HL-60 (cell line): ENCODE measurements around the gene CKS2.

Experiments used
- GABPA ChIP-seq: IDR thresholded peaks from 2 replicates; pipeline ENCODE4 v1.6.1; 2012; ENCODE audit warnings: low read depth
- POLR2AphosphoS5 ChIP-seq: IDR thresholded peaks from 2 replicates; pipeline ENCODE4 v1.6.1; 2012; ENCODE audit warnings: low read depth
- TF ChIP-seq, protein P1 (sequence below): IDR thresholded peaks from one replicate; pipeline ENCODE4 v1.5.1; 2011; ENCODE audit warnings: low read length, control low read depth, inconsistent platforms; ENCODE audit not compliant: insufficient read depth
- TF ChIP-seq, protein P2 (sequence below): IDR thresholded peaks from 2 replicates; pipeline ENCODE4 v1.6.1; 2012; ENCODE audit warnings: low read depth; ENCODE audit not compliant: insufficient replicate concordance

DNA sequence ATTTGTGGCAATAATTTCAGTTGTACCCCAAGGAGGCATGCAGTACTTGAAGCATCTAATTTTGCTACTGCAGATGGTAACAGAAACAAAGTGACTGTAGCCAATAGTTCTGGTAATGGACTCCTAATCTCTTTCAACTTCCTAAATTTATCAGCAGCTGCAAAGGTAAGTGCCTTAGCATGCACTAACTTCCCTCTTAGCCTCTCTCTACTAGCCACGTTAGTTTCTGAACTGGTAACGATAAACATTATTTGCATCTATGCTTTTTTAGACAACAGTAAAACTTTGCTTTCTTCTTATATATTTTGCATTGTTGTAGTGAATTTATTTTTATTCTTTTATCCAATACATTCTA, 6.2 kb upstream of the CKS2 start:
- TF ChIP-seq POLR2AphosphoS5 (no peak; the same call in 1 of the 2 replicates), GABPA (no peak)
- TF ChIP-seq, protein P1, sequence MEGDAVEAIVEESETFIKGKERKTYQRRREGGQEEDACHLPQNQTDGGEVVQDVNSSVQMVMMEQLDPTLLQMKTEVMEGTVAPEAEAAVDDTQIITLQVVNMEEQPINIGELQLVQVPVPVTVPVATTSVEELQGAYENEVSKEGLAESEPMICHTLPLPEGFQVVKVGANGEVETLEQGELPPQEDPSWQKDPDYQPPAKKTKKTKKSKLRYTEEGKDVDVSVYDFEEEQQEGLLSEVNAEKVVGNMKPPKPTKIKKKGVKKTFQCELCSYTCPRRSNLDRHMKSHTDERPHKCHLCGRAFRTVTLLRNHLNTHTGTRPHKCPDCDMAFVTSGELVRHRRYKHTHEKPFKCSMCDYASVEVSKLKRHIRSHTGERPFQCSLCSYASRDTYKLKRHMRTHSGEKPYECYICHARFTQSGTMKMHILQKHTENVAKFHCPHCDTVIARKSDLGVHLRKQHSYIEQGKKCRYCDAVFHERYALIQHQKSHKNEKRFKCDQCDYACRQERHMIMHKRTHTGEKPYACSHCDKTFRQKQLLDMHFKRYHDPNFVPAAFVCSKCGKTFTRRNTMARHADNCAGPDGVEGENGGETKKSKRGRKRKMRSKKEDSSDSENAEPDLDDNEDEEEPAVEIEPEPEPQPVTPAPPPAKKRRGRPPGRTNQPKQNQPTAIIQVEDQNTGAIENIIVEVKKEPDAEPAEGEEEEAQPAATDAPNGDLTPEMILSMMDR: no peak
- TF ChIP-seq, protein P2, sequence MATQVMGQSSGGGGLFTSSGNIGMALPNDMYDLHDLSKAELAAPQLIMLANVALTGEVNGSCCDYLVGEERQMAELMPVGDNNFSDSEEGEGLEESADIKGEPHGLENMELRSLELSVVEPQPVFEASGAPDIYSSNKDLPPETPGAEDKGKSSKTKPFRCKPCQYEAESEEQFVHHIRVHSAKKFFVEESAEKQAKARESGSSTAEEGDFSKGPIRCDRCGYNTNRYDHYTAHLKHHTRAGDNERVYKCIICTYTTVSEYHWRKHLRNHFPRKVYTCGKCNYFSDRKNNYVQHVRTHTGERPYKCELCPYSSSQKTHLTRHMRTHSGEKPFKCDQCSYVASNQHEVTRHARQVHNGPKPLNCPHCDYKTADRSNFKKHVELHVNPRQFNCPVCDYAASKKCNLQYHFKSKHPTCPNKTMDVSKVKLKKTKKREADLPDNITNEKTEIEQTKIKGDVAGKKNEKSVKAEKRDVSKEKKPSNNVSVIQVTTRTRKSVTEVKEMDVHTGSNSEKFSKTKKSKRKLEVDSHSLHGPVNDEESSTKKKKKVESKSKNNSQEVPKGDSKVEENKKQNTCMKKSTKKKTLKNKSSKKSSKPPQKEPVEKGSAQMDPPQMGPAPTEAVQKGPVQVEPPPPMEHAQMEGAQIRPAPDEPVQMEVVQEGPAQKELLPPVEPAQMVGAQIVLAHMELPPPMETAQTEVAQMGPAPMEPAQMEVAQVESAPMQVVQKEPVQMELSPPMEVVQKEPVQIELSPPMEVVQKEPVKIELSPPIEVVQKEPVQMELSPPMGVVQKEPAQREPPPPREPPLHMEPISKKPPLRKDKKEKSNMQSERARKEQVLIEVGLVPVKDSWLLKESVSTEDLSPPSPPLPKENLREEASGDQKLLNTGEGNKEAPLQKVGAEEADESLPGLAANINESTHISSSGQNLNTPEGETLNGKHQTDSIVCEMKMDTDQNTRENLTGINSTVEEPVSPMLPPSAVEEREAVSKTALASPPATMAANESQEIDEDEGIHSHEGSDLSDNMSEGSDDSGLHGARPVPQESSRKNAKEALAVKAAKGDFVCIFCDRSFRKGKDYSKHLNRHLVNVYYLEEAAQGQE: no peak
